Testis (tissue), 2 donors: ENCODE measurements around the gene INAFM2.

ENCODE experiments used
- CTCF ChIP-seq, 3 experiments: fragments of 450-650 bp in 2 of 3; fragments of 200-600 bp in 1 of 3; sonication (generic) in 1 of 3; IDR thresholded peaks; one replicate each; pipeline ENCODE4 v1.5.1; 2016 to 2019; ENCODE audit warnings: antibody characterized with exemption in 3 of 3, mild to moderate bottlenecking in 2 of 3, moderate library complexity in 1 of 3
- POLR2A ChIP-seq: fragments of 450-650 bp; IDR thresholded peaks from one replicate; pipeline ENCODE4 v1.6.1; 2017; ENCODE audit warnings: antibody characterized with exemption, mild to moderate bottlenecking, moderate library complexity

- TF ChIP-seq POLR2A: no peak
- TF ChIP-seq CTCF (IDR thresholded peaks at IDR 0.05): no peak
Measured at GRCh38 chr15:40337597-40337996, 14.1 kb downstream of the INAFM2 start.
